HepG2 (cell line): Measurements from ENCODE around the gene ZNF786. TPM values are rescaled to one million over a fixed set of nuclear protein-coding genes. Genes with fewer than 3 reads are reported as not detected.

Source experiments
- ARHGAP35 ChIP-seq: sonication (generic); formaldehyde crosslinking; IDR thresholded peaks from 2 replicates; pipeline ENCODE4 v1.9.0; 2022; ENCODE audit warnings: mild to moderate bottlenecking, inconsistent platforms, moderate library complexity, missing genetic modification reagents, borderline replicate concordance
- ATF7 ChIP-seq, 2 experiments: fragments of 450-650 bp in 1 of 2; sonication (generic) in 1 of 2; formaldehyde crosslinking in 1 of 2; IDR thresholded peaks; 2 replicates each; pipeline versions ENCODE4 v1.4.0 to v1.6.1; 2016 to 2020; ENCODE audit warnings: antibody characterized with exemption in 1 of 2, mild to moderate bottlenecking in 1 of 2, missing genetic modification reagents in 1 of 2
- DR1 ChIP-seq: sonication (generic); formaldehyde crosslinking; IDR thresholded peaks from 2 replicates; pipeline ENCODE4 v1.8.0; 2021; ENCODE audit warnings: mild to moderate bottlenecking, missing genetic modification reagents, inconsistent platforms
- FIP1L1 ChIP-seq: fragments of 200-400 bp; formaldehyde crosslinking; IDR thresholded peaks from 2 replicates; pipeline ENCODE4 v1.6.1; 2018; ENCODE audit warnings: low read depth, mild to moderate bottlenecking, low read length, moderate library complexity, borderline replicate concordance; ENCODE audit not compliant: insufficient read depth
- HBP1 ChIP-seq: IDR thresholded peaks from 2 replicates; pipeline ENCODE4 v1.6.1; 2016; ENCODE audit warnings: low read depth, control low read depth
- MAFG ChIP-seq: sonication (generic); formaldehyde crosslinking; IDR thresholded peaks from 2 replicates; pipeline ENCODE4 v1.5.1; 2020; ENCODE audit warnings: mild to moderate bottlenecking, missing genetic modification reagents
- NCOA5 ChIP-seq: sonication (generic); formaldehyde crosslinking; IDR thresholded peaks from 2 replicates; pipeline ENCODE4 v1.4.0; 2020; ENCODE audit warnings: missing genetic modification reagents
- NFE2L1 ChIP-seq: sonication (generic); formaldehyde crosslinking; IDR thresholded peaks from 2 replicates; pipeline ENCODE4 v1.4.0; 2020; ENCODE audit warnings: missing genetic modification reagents, mild to moderate bottlenecking, borderline replicate concordance
- PAWR ChIP-seq: sonication (generic); formaldehyde crosslinking; IDR thresholded peaks from 2 replicates; pipeline ENCODE4 v1.4.0; 2020; ENCODE audit warnings: missing genetic modification reagents, mild to moderate bottlenecking, borderline replicate concordance
- RORA ChIP-seq: sonication (generic); formaldehyde crosslinking; IDR thresholded peaks from 2 replicates; pipeline ENCODE4 v1.5.0; 2020; ENCODE audit warnings: mild to moderate bottlenecking, missing genetic modification reagents, moderate library complexity
- SALL1 ChIP-seq: sonication (generic); formaldehyde crosslinking; IDR thresholded peaks from 2 replicates; pipeline ENCODE4 v1.8.0; 2022; ENCODE audit warnings: mild to moderate bottlenecking, missing genetic modification reagents
- TRAFD1 ChIP-seq: sonication (generic); formaldehyde crosslinking; IDR thresholded peaks from 2 replicates; pipeline ENCODE4 v1.5.1; 2020; ENCODE audit warnings: missing genetic modification reagents, mild to moderate bottlenecking, borderline replicate concordance
- ZNF207 ChIP-seq: fragments of 450-650 bp; IDR thresholded peaks from 2 replicates; pipeline ENCODE4 v1.6.1; 2016; ENCODE audit warnings: antibody characterized with exemption, borderline replicate concordance
- ZNF318 ChIP-seq: sonication (generic); formaldehyde crosslinking; IDR thresholded peaks from 2 replicates; pipeline ENCODE4 v1.4.0; 2020; ENCODE audit warnings: mild to moderate bottlenecking, missing genetic modification reagents
- ZNF639 ChIP-seq: conservative IDR thresholded peaks from 2 replicates; pipeline ENCODE4 v1.6.1; 2018; ENCODE audit warnings: missing genetic modification reagents
- polyA plus RNA-seq, 8 experiments: library from polyadenylated mRNA; depleted of rRNA in 3 of 8; stranded (reverse) in 7 of 8; unstranded in 1 of 8; fragments of >200 nt; fragmentation: Illumina TruSeq in 4 of 8; extraction: Trizol in 4 of 8; gene quantifications; 2 replicates each; pipeline versions ENCODE4 v1.2.1 to v1.2.3, GENCODE V29; 2011 to 2016; ENCODE audit warnings: low read depth in 4 of 8, missing spikeins in 1 of 8, mixed read lengths in 1 of 8; ENCODE audit not compliant: insufficient read depth in 1 of 8
- total RNA-seq, 5 experiments: library from RNA; depleted of rRNA; stranded (reverse); fragments of >200 nt; fragmentation: Illumina TruSeq; extraction: Trizol; gene quantifications; 2 replicates each; pipeline ENCODE4 v1.2.3, GENCODE V29; 2016; ENCODE audit warnings: low read depth in 1 of 5

The ZNF786 gene
- total and polyA plus RNA-seq, 2 of the 13 experiments (the other 11 are each of a cell fraction or from before 2014, with no cell fraction given) = 2.0 to 4.0 TPM

DNA sequence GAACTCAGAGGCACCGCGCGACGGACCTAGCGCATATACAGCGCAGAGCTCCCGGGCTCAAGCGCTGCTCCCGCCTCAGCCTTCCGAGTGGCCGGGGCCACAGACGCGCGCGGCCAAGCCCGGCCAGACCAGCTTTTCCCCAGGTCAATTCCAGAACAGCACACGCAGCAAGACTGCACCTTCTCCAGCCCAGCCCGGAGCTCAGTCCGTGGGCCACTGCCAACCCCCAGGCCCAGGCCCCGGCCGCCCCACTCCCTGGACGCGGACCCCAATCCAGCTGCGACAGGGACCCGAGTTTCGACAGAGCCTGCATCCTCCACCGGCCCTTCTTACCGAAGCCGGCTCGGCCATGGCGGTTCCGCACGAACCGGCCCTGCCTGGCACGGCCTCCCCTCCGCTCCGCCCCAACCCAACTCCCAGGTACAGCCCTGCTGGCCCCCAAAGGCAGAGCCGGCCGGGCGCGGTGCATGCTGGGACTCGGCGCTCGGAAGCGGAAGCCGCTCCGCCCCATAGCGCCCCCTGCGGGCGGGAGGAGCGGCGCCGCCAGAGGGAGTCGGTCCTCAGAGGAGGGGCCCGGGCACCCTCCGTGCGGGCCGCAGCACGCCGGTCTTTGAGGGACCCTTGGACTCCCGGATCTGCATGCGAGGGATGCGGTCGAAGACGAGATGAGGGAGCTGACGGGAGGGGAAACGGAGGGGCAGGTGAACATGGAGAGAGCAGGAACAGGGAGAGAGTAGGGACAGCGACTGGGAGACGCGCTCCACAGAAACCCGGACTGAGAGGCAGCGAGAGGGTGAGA lies 35.5 kb upstream of the ZNF786 start, which contains the start of gene ZNF425 (continued):
- TF ChIP-seq MAFG (no peak), DR1 (CRISPR knock-in tag) (no peak; the same call in none of the 2 replicates), ATF7 (IDR thresholded peaks at IDR 0.05) (no peak), ATF7 (CRISPR knock-in tag; IDR thresholded peaks at IDR 0.05) (peak; percentile 56; the same call in 1 of the 2 replicates), HBP1 (0 out of 2 replicates have a peak, but pooled peaks have one; percentile 76), RORA (CRISPR knock-in tag) (no peak), SALL1 (CRISPR knock-in tag) (peak; percentile 88), TRAFD1 (CRISPR knock-in tag) (no peak), FIP1L1 (no peak; the same call in 1 of the 2 replicates), ZNF639 (CRISPR knock-in tag) (0 out of 2 replicates have a peak, but pooled peaks have one; percentile 64), ARHGAP35 (CRISPR knock-in tag) (peak; percentile 87), NCOA5 (CRISPR knock-in tag) (no peak), ZNF207 (no peak), PAWR (CRISPR knock-in tag) (peak; percentile 61), ZNF318 (CRISPR knock-in tag) (peak; percentile 65; the same call in 1 of the 2 replicates), NFE2L1 (no peak)
